AG09319 (cell line): ENCODE data around the gene STEEP1.

Source experiments
- DNase-seq: peaks from one replicate; pipeline ENCODE4 v3.0.0-alpha.2; 2010; ENCODE audit warnings: low read depth; ENCODE audit errors: extremely low read depth
- CTCF ChIP-seq: IDR thresholded peaks from 2 replicates; pipeline ENCODE4 v1.5.1; 2011; ENCODE audit warnings: low read depth, mild to moderate bottlenecking, inconsistent platforms, low read length, moderate library complexity

Gene STEEP1

GRCh38 chrX:119565107-119565663 lies at the start of gene STEEP1:
TSS of gene STEEP1 (minus strand) at chrX:119565409. CDS start at chrX:119565355, 54 bp downstream.
- peak; percentile 67 for DNase-seq
- no peak for TF ChIP-seq CTCF

GRCh38 chrX:119614776-119615175 lies 49.6 kb upstream of the STEEP1 start:
- DNase-seq, result no peak
- TF ChIP-seq CTCF, result no peak

GRCh38 chrX:119607018-119607389 lies 41.8 kb upstream of the STEEP1 start:
- no peak for TF ChIP-seq CTCF
- no peak for DNase-seq

GRCh38 chrX:119606280-119607017 lies 41.2 kb upstream of the STEEP1 start, which contains the start of gene NKRF:
TSS of gene NKRF (minus strand) at chrX:119606424.
- TF ChIP-seq CTCF, result no peak
- peak; percentile 72 for DNase-seq

GRCh38 chrX:119605464-119606279 lies 40.5 kb upstream of the STEEP1 start:
- TF ChIP-seq CTCF, result no peak
- DNase-seq, result no peak

GRCh38 chrX:119604766-119605463 lies 39.7 kb upstream of the STEEP1 start:
- no peak for TF ChIP-seq CTCF
- no peak for DNase-seq
